Trophoblast cell (in vitro differentiated cells and primary cell): Measurements from ENCODE around the gene C19orf25.

ENCODE experiments used
- DNase-seq, 2 donors: peaks; one replicate each; pipeline ENCODE4 v3.0.0-alpha.2; 2016
- H2AFZ ChIP-seq: 2 replicates; pipeline ENCODE4 v1.6.1; 2013; ENCODE audit warnings: low read length, moderate library complexity, mild to moderate bottlenecking; ENCODE audit not compliant: insufficient read depth, poor library complexity
- H2AK5ac ChIP-seq: 2 replicates; pipeline ENCODE4 v1.6.1; 2013; ENCODE audit warnings: mild to moderate bottlenecking, low read length
- H2BK120ac ChIP-seq: 2 replicates; pipeline ENCODE4 v1.6.1; 2013; ENCODE audit warnings: low read length, mild to moderate bottlenecking, moderate library complexity; ENCODE audit not compliant: insufficient read depth, poor library complexity
- H2BK12ac ChIP-seq: 2 replicates; pipeline ENCODE4 v1.6.1; 2013; ENCODE audit warnings: mild to moderate bottlenecking, low read length, moderate library complexity
- H2BK5ac ChIP-seq: 2 replicates; pipeline ENCODE4 v1.6.1; 2013; ENCODE audit warnings: low read length, low read depth, moderate library complexity, mild to moderate bottlenecking; ENCODE audit not compliant: poor library complexity
- H3K14ac ChIP-seq: 2 replicates; pipeline ENCODE4 v1.6.1; 2013; ENCODE audit warnings: mild to moderate bottlenecking, low read length
- H3K18ac ChIP-seq: 2 replicates; pipeline ENCODE4 v1.6.1; 2013; ENCODE audit warnings: mild to moderate bottlenecking, low read length
- H3K23ac ChIP-seq: 2 replicates; pipeline ENCODE4 v1.6.1; 2013; ENCODE audit warnings: low read length
- H3K27ac ChIP-seq: 2 replicates; pipeline ENCODE4 v1.5.1; 2013; ENCODE audit warnings: low read depth, mild to moderate bottlenecking, inconsistent platforms, low read length, moderate library complexity
- H3K27me3 ChIP-seq: 2 replicates; pipeline ENCODE4 v1.6.1; 2013; ENCODE audit warnings: inconsistent platforms, mild to moderate bottlenecking, low read length, moderate library complexity; ENCODE audit not compliant: insufficient read depth
- H3K36me3 ChIP-seq, 2 experiments: 1 replicate in 1 of 2; 2 replicates in 1 of 2; pipeline ENCODE4 v1.6.1; 2013; ENCODE audit warnings: low read length in 2 of 2, mild to moderate bottlenecking in 2 of 2, moderate library complexity in 1 of 2; ENCODE audit not compliant: insufficient read depth in 2 of 2, control insufficient read depth in 1 of 2
- H3K4ac ChIP-seq: 2 replicates; pipeline ENCODE4 v1.6.1; 2013; ENCODE audit warnings: low read depth, mild to moderate bottlenecking, low read length, moderate library complexity
- H3K4me1 ChIP-seq, 2 experiments: 1 replicate in 1 of 2; 2 replicates in 1 of 2; pipeline ENCODE4 v1.6.1; 2013; ENCODE audit warnings: low read length in 2 of 2, mild to moderate bottlenecking in 2 of 2, moderate library complexity in 1 of 2; ENCODE audit not compliant: insufficient read depth in 2 of 2, control insufficient read depth in 1 of 2
- H3K4me2 ChIP-seq: 2 replicates; pipeline ENCODE4 v1.6.1; 2013; ENCODE audit warnings: inconsistent platforms, mild to moderate bottlenecking, low read length, moderate library complexity
- H3K4me3 ChIP-seq: 2 replicates; pipeline ENCODE4 v1.5.1; 2013; ENCODE audit warnings: mild to moderate bottlenecking, low read depth, low read length, inconsistent platforms
- H3K79me1 ChIP-seq: one replicate; pipeline ENCODE4 v1.6.1; 2013; ENCODE audit warnings: low read length
- H3K79me2 ChIP-seq: 2 replicates; pipeline ENCODE4 v1.6.1; 2013; ENCODE audit warnings: low read length, mild to moderate bottlenecking; ENCODE audit not compliant: control insufficient read depth, insufficient read depth, poor library complexity
- H3K9ac ChIP-seq: 2 replicates; pipeline ENCODE4 v1.6.1; 2013; ENCODE audit warnings: mild to moderate bottlenecking, low read length
- H3K9me3 ChIP-seq: 2 replicates; pipeline ENCODE4 v1.6.1; 2013; ENCODE audit warnings: low read depth, mild to moderate bottlenecking, control low read depth, inconsistent platforms, low read length; ENCODE audit not compliant: insufficient read depth
- H4K12ac ChIP-seq: 2 replicates; pipeline ENCODE4 v1.6.1; 2013; ENCODE audit warnings: low read depth, mild to moderate bottlenecking, low read length, moderate library complexity
- H4K8ac ChIP-seq: 2 replicates; pipeline ENCODE4 v1.6.1; 2013; ENCODE audit warnings: low read depth, mild to moderate bottlenecking, low read length, moderate library complexity
- H4K91ac ChIP-seq: one replicate; pipeline ENCODE4 v1.6.1; 2013; ENCODE audit warnings: low read depth, mild to moderate bottlenecking, low read length, moderate library complexity
- WGBS: extraction: QIAGEN DNeasy Blood & Tissue Kit; methylation state at CpG from one replicate; pipeline ENCODE4 v1.1.7; 2013; ENCODE audit warnings: missing lambda C conversion rate; ENCODE audit not compliant: insufficient read length, insufficient coverage; ENCODE audit errors: extremely low coverage; 5-methylcytosine and 5-hydroxymethylcytosine counted together

Gene C19orf25

DNA sequence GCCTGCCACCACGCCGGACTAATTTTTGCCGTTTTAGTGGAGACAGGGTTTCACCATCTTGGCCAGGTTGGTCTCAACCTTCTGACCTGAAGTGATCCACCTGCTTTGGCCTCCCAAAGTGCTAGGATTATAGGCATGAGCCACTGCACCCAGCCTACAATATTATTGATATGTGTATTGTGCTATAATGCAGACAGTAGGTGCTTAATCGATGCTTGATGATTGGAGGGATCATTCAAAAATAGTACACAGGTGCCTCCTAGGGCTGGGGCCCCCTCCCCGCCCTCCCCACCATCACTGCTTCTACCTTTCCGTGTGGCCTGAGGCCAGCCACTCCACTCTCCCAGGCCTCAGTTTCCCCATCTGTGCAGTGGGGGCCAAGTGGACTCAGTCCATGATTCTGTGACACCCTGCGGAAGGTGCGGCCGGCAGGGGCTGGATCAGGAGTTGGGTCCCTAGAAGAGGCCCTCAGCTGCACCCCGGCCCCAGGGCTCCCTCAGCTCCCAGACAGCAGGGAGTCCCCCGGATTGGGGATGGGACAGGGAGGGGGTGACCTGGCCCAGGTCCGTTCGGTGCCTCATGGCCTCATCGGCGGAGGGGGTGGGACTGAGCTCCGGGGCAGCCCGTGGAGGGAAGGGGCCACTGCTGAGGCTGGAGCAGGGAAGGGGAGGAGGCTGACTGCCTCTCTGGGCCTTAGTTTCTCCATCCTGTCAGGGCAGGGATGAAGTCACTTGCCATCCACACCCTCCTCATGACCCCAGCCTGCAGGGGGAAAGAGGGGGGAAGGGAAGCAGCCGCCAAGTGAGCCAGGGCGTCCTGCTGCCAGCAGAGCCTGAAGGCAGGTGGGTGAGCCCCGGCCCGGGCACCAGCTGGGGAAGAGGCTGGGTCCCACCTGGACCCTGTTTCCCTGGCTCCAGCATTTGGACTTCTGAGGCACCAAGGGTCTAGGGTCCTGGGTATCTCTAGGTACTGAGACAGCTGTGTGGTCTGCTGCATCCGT is 32.6 kb upstream of the C19orf25 start:
- H3K18ac ChIP-seq: no peak overlapping the region
- no peaks in the 10 kb centered on the region for H3K27me3 ChIP-seq
- no peak overlapping the region for H2BK12ac ChIP-seq
- no peak overlapping the region for H2AK5ac ChIP-seq
- H3K4ac ChIP-seq: no peak overlapping the region
- H3K79me1 ChIP-seq: peaks cover 14% of the 10 kb centered on the region
- H3K4me3 ChIP-seq: no peak overlapping the region
- H3K36me3 ChIP-seq: no peaks in the 10 kb centered on the region
- no peak for DNase-seq
- no peak overlapping the region for H2BK5ac ChIP-seq
- no peak overlapping the region for H2BK120ac ChIP-seq
- no peak overlapping the region for H3K14ac ChIP-seq
- H3K79me2 ChIP-seq: peaks cover 2% of the 10 kb centered on the region
- no peak overlapping the region for H2AFZ ChIP-seq
- H3K27ac ChIP-seq: no peak overlapping the region
- no peak overlapping the region for H4K8ac ChIP-seq
- peaks cover 6% of the 10 kb centered on the region in 2 experiments for H3K4me1 ChIP-seq
- no peak overlapping the region for H4K12ac ChIP-seq
- no peak overlapping the region for H4K91ac ChIP-seq
- no peak overlapping the region for H3K9ac ChIP-seq
- H3K23ac ChIP-seq: no peak overlapping the region
- H3K9me3 ChIP-seq: peaks cover 16% of the 10 kb centered on the region
- no CpG with 5 or more reads among the region's 22 CpGs for WGBS
- H3K4me2 ChIP-seq: no peak overlapping the region

DNA sequence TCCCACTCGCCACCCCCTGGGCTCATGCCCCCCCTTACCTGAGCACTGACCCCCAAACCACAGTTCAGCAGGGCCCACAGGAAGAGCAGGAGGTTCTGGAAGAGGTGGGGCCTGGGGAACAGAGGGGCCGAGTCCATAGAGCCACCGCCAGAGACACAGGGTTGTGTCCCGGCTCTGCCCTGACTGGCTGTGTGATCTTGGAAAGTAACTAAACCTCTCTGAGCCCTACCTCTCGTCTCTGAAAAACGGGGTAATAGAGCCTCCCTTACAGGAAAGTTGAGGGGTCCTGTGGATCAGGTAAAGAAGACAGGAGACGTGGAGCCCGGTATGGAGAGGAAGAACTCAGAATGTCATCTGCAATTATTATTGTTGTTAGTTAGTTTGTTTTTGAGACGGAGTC is 31.8 kb upstream of the C19orf25 start:
- Histone ChIP-seq H3K4me3 (no peak overlapping the region), H3K23ac (no peak overlapping the region), H3K18ac (no peak overlapping the region), H3K4me2 (no peak overlapping the region), H3K9ac (no peak overlapping the region), H2AK5ac (no peak overlapping the region), H4K91ac (no peak overlapping the region), H2BK5ac (no peak overlapping the region), H3K27ac (no peak overlapping the region), H3K9me3 (peaks cover 20% of the 10 kb centered on the region), H4K12ac (no peak overlapping the region), H3K79me2 (peaks cover 2% of the 10 kb centered on the region), H3K14ac (no peak overlapping the region), H2BK12ac (no peak overlapping the region), H3K36me3 (no peaks in the 10 kb centered on the region), H3K4ac (no peak overlapping the region), H4K8ac (no peak overlapping the region), H3K79me1 (peaks cover 14% of the 10 kb centered on the region), H2BK120ac (no peak overlapping the region), H2AFZ (no peak overlapping the region), H3K27me3 (no peaks in the 10 kb centered on the region), H3K4me1 (peaks cover 6% of the 10 kb centered on the region in 2 experiments)
- no peak for DNase-seq
- no CpG with 5 or more reads among the region's 9 CpGs for WGBS

GRCh38 chr19:1510442-1510806 is 31.4 kb upstream of the C19orf25 start:
- H3K36me3 ChIP-seq: no peaks in the 10 kb centered on the region
- no peak overlapping the region for H4K8ac ChIP-seq
- no peak overlapping the region for H4K91ac ChIP-seq
- H3K4ac ChIP-seq: no peak overlapping the region
- no peak overlapping the region for H4K12ac ChIP-seq
- peaks cover 14% of the 10 kb centered on the region for H3K79me1 ChIP-seq
- no peaks in the 10 kb centered on the region for H3K27me3 ChIP-seq
- H3K4me2 ChIP-seq: no peak overlapping the region
- no CpG with 5 or more reads among the region's 25 CpGs for WGBS
- no peak overlapping the region for H3K14ac ChIP-seq
- H3K79me2 ChIP-seq: peaks cover 2% of the 10 kb centered on the region
- H3K9me3 ChIP-seq: peaks cover 21% of the 10 kb centered on the region
- H3K4me1 ChIP-seq: peaks cover 6% of the 10 kb centered on the region in 2 experiments
- no peak overlapping the region for H2AK5ac ChIP-seq
- no peak overlapping the region for H3K27ac ChIP-seq
- no peak for DNase-seq
- H2BK12ac ChIP-seq: no peak overlapping the region
- no peak overlapping the region for H3K4me3 ChIP-seq
- no peak overlapping the region for H2BK120ac ChIP-seq
- H3K18ac ChIP-seq: no peak overlapping the region
- no peak overlapping the region for H2AFZ ChIP-seq
- H3K9ac ChIP-seq: no peak overlapping the region
- H2BK5ac ChIP-seq: no peak overlapping the region
- no peak overlapping the region for H3K23ac ChIP-seq

- Histone ChIP-seq H4K8ac (no peak overlapping the region), H2BK12ac (no peak overlapping the region), H3K18ac (no peak overlapping the region), H3K27ac (no peak overlapping the region), H3K9me3 (peaks cover 22% of the 10 kb centered on the region), H3K4me3 (no peak overlapping the region), H2AK5ac (no peak overlapping the region), H3K4me1 (peaks cover 6% of the 10 kb centered on the region in 2 experiments), H3K4me2 (no peak overlapping the region), H3K27me3 (no peaks in the 10 kb centered on the region), H2BK5ac (no peak overlapping the region), H3K14ac (no peak overlapping the region), H4K91ac (no peak overlapping the region), H2AFZ (no peak overlapping the region), H3K9ac (no peak overlapping the region), H3K36me3 (no peaks in the 10 kb centered on the region), H3K23ac (no peak overlapping the region), H2BK120ac (no peak overlapping the region), H3K79me1 (peaks cover 14% of the 10 kb centered on the region), H4K12ac (no peak overlapping the region), H3K4ac (no peak overlapping the region), H3K79me2 (peaks cover 2% of the 10 kb centered on the region)
- WGBS: no CpG with 5 or more reads among the region's 11 CpGs
- DNase-seq: no peak
These were observed 30.8 kb upstream of the C19orf25 start for GRCh38 chr19:1509602-1510441.
